ENCODE measurements around the gene NOX4.
"Not testable (repeated sequence)": the region's sequence is repeated elsewhere in the genome, so short reads cannot be mapped to it uniquely, and the experiment has no call there.

The NOX4 gene

GRCh38 chr11:89378986-89379385 lies 112.2 kb downstream of the NOX4 start:
- DNase-seq, result not testable (repeated sequence)

GRCh38 chr11:89369356-89369755 lies 121.8 kb downstream of the NOX4 start:
- DNase-seq, result not testable (repeated sequence)

GRCh38 chr11:89364856-89365255 lies 126.3 kb downstream of the NOX4 start:
- DNase-seq, result not testable (repeated sequence)

DNA sequence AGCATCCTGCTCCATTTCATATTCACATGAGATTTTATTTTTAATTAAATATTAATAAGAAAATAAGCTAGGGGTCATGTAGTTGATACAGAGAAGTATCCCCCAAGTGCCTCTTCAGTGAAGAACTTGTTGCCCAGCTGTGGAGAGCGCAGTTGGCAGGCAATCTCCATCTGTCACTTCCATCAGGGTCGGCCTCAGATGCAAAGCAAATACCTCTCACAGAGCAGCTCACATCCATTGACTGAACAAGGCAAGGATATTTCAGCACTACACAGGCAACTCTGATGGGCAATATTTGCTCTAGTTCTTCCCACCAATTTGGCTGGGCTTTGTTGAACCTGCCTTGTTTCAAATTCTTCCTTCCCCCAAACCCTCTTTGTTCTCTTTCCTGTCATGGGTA lies 129.4 kb downstream of the NOX4 start:
- no peak for DNase-seq

DNA sequence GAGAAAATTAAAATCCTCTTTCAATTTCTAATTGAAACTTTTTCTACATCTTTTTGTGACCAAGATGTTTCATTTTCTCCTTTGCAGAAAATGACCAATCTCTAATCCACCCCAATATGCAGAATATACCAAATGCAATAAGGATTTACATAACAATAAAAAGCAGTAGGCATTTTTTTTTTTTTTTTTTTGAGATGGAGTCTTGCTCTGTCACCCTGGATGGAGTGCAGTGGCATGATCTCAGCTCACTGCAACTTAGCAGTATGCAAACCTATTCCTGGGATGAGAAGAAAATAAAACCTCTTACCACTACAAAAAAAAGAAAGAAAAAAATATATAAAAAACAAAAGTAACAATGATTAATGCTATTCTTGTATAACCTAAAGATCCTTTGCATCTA lies 132.0 kb downstream of the NOX4 start:
- not testable (repeated sequence) for DNase-seq

DNA sequence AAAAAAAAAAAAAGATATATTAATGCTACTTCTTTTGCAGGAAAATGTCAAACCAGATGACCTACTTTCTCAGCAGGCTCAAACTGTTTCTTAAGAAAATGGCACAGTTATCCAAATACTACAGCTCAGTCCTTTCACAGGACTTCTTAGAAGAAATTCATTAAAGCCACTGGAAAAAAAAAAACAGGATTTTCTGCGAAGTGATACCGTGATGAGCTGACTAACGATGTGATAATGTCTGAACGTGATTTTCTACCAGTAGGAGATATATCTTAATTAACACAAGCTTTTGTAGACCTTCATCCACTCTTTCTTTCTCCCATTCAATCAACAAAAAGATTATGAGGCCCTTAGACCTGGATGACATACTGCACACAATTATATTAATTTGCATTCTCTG lies 132.4 kb downstream of the NOX4 start:
- DNase-seq, result no peak

DNA sequence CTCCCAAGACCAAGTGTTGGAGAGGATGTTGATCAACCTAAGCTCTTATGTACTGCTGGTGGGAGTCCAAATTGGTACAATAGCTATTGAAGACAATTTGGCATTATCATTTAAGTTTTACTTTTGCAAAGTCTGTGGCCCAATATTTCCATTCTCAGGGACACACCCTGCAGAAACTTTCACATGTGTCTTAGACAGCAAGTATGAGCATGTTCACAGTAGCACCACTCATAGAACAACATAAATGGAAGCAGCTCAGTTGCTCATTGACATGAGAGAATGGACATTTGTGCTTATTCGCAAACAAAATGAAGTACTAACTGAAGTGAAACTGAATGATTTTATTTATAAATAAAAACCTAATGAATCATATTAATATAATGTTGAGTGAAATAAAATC lies 135.5 kb downstream of the NOX4 start:
- no peak for DNase-seq

DNA sequence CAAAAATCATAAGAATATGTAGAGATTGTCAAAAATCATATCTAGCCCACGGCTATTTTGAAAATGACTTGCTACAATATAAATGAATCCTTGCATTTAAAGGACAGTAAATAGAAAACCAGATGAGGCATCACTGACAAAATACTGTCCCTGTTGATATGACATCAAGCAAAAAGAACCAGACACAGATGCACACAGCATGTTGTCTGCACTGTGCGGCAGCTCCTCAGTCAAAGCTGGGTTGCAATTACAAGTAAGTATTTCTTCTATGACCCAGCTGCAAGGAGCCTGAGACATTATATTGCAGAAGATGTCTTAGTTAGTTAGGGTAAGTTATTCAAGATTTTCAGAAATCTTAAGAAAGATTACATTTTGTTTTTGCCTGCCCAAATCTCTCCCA lies 136.7 kb downstream of the NOX4 start:
- not testable (repeated sequence) for DNase-seq

DNA sequence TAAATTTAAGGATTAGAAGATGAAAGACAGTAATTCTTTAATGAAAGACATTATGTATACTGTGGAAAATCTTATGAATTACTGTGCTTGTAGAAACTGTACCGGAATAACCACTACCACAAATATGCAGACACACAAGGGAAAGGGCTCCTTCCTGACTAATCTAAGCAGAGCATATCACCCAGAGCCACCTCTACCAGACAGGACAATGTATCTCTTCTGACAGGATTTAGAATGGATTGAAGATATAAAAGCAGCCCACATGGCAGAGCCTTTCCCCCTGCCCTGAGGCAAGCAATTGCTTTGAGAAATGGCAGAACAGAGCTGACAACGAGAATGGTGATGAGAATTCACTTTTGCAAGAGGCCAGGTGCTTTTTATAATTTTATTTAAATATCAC lies 144.1 kb downstream of the NOX4 start:
- no peak for DNase-seq

DNA sequence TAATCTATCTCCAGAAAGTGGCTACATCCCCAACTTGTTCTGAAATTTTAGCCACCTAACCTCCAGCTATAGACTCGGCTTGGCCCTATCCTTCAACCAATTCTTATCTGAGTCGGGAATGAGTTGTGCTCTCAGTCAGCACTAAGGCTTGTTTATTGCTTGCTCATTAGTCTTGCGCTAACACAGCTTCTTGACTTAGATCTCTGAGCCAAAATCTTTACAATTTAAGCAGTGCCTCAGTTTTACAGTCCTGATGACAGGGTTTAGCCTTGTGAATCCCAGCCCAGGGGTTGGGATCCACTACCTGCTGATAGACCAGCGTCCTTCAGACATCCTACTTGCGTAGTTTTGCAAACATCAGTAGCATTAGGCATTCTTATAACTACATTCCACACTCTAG lies 144.6 kb downstream of the NOX4 start:
- DNase-seq, result no peak

DNA sequence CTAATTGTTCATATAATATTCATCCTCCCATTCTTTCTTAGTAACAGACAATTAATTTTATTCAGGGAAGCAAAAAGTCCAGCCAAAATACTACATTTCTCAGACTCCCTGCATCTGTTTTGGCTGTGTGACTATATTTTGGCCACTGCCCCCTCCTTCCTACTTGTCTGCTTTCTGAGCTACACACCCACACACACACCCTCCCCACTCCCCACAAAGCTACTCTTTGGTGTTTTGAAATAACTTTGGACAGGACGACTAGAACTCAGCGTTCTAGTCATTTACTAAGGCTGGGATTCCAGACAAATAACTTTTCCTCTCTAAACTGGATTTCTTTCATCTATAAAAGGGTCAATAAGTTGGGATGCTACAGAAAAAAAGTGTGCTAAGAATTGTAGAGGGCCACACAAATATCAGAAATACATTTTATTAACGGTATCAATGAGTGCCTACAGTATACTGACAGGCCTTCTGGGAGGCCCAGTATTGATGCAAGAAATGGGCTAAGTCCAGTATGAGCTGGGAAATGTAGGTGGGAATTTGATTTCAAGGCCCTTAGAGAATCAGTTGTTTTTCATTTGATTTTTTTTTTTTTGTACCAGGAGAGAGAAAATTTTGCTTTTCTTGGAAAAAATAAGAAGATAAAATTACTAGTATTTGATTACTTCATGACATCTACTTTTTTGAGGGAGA lies 148.1 kb downstream of the NOX4 start:
- not testable (repeated sequence) for DNase-seq

- DNase-seq, result not testable (repeated sequence)
Observed at GRCh38 chr11:89340450-89340849, 150.7 kb downstream of the NOX4 start.

DNA sequence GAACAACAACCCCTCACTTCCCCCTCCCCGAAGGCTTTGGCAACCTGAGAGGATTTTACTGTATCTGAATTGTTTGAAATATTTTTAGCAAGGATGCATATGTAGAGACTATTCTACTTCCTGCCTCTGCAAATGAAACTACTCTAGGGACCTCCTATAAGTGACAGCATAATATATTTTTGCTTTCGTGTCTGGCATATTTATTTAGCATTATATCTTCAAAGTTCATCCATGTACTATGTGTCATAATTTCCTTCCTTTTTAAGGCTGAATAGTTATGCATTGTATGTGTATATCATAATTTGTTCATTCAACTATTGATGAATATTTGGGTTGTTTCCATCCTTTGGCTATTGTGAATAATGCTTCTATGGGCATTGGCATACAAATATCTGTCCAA lies 153.1 kb downstream of the NOX4 start:
- not testable (repeated sequence) for DNase-seq

GRCh38 chr11:89337100-89337650 lies 154.0 kb downstream of the NOX4 start:
- not testable (repeated sequence) for DNase-seq

DNA sequence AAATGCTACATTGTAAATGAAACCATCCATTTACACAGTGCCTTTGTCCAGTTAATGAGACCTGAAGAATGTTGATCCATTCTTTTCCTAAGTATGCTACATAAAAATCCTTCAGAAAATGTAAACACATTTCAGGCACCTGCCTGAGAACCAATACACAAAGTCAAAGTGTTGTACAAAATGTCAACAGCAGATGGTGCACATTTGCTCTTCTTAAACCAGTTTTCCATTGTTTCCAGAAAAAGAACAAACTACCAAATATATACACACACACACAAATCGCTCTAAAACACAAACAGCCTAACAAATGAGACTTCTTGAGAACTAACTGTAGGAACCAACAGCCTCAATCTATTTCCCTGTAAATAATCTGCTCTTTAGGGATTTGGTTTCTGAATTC lies 157.5 kb downstream of the NOX4 start:
- not testable (repeated sequence) for DNase-seq

- DNase-seq, result not testable (repeated sequence)
Observed at GRCh38 chr11:89331940-89332339, 159.2 kb downstream of the NOX4 start.

DNA sequence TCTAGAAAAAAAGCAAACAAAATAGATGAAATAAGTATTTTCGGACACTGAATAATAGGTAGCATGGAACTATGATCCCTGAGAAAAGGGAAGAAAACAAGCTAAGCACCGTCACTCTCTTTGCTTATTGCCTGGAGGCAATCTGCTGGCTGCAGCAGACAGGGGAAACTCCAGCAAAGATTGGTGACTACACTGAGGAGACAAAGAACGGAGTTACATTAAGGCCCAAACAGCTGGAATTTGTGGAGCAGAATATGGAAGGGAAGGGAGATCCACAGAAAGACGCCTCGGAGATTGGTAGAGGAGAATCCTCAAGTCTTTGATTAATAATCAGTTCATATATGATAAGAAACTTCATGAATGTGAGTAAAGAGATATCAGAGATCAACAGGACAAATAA lies 163.3 kb downstream of the NOX4 start:
- DNase-seq, result no peak

DNA sequence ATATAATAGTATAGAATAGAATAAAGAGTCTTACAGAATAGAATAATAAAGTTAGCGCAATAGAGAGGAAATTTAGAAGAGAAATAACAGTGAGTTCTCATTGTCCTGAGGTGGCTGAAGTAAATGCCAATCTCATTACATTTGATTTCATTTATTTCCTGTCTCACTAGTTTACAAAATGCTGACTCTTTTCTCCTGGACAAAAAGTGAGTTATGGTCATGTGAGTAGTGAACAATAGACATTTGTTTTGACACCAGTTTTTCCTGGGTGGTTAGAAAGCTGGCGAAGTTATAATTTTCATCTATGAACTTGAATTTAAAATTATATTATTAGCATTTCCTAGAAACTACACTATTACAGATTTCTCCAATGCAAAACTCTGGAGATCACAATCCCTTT lies 169.8 kb downstream of the NOX4 start:
- no peak for DNase-seq

DNA sequence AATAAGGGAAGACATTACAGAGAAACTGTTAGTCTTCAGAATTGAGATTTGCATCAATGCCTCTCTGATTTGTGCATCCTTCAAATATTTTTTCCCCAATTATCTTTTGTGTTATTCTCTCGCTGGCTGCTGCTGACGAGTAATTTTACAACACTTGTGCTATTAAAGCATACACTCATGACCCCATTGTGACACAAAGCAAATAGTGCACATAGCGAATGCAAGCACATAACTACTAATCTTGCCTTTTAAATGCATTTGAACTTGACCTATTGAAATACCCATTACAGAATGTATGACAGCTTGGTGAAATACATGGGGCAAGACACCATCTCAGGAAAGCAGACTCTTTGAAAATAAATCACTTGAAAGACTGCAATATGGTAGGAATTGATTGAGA lies 180.6 kb downstream of the NOX4 start:
- DNase-seq, result not testable (repeated sequence)

- not testable (repeated sequence) for DNase-seq
Observed at GRCh38 chr11:89309321-89309985, 181.7 kb downstream of the NOX4 start.

DNA sequence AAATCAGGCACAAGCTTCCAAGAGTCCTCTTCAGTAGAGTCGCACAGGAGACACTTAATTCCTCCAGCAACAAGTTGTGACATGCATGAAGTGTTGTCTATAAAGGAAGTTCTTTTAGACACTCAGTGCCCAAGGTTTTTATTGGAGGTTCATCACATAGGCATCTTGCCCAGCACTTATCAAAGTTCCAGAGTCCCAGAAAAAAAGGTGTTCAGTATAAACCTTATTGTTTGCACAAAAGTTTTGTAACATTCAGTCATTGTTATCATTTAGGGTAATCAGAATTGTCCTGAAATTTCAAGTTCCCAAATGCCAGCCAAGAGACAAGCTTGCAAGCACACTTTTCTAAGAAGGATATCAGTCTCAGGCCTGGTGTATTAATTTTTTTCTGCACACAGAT lies 182.9 kb downstream of the NOX4 start:
- DNase-seq, result not testable (repeated sequence)

- not testable (repeated sequence) for DNase-seq
Observed at GRCh38 chr11:89303029-89303428, 188.1 kb downstream of the NOX4 start.

GRCh38 chr11:89295023-89295422 lies 196.2 kb downstream of the NOX4 start:
- DNase-seq, result not testable (repeated sequence)

Measured in effector CD8-positive, alpha-beta T cell (primary cell).